Mesothelial cell of epicardium (in vitro differentiated cells): ENCODE data around the gene MYZAP. TPM values are rescaled to one million over a fixed set of nuclear protein-coding genes. Genes with fewer than 3 reads are reported as not detected.

Experiments used
- DNase-seq, 2 experiments: peaks; one replicate each; pipeline ENCODE4 v3.0.0; 2021; ENCODE audit warnings: low spot score in 2 of 2; ENCODE audit not compliant: unreplicated experiment in 2 of 2
- H3K27ac Mint-ChIP-seq: 2 replicates; pipeline ENCODE4 v1.8.0; 2021; ENCODE audit warnings: mixed read lengths
- H3K27me3 Mint-ChIP-seq: 2 replicates; pipeline ENCODE4 v1.8.0; 2021; ENCODE audit warnings: low read depth, mixed read lengths
- H3K36me3 Mint-ChIP-seq: 2 replicates; pipeline ENCODE4 v1.8.0; 2021; ENCODE audit warnings: mixed read lengths
- H3K4me1 Mint-ChIP-seq: 2 replicates; pipeline ENCODE4 v1.8.0; 2021; ENCODE audit warnings: mixed read lengths
- H3K4me3 Mint-ChIP-seq: 2 replicates; pipeline ENCODE4 v1.8.0; 2021; ENCODE audit warnings: mild to moderate bottlenecking, moderate library complexity, mixed read lengths
- H3K9me3 Mint-ChIP-seq: 2 replicates; pipeline ENCODE4 v1.8.0; 2021; ENCODE audit warnings: mixed read lengths
- CTCF ChIP-seq: fragments of 200-600 bp; sonication (generic); IDR thresholded peaks from one replicate; pipeline ENCODE4 v1.5.0; 2021; ENCODE audit warnings: antibody characterized with exemption; ENCODE audit not compliant: unreplicated experiment
- total RNA-seq: library from RNA; stranded (reverse); gene quantifications from 3 replicates; pipeline ENCODE4 v1.2.1, GENCODE V29; 2021

Gene MYZAP
- total RNA-seq, 1 donor from 2014 or later, result 3.3 TPM

GRCh38 chr15:57703387-57703786, 111.7 kb downstream of the MYZAP start:
- Mint-ChIP-seq H3K27me3 (no peaks in the 10 kb centered on the region), H3K36me3 (peaks cover 1% of the 10 kb centered on the region), H3K4me3 (no peak overlapping the region), H3K27ac (peak overlapping the region; percentile 68), H3K9me3 (no peaks in the 10 kb centered on the region), H3K4me1 (peaks cover 41% of the 10 kb centered on the region)
- no peak for DNase-seq
- no peak for TF ChIP-seq CTCF

- no peaks in the 10 kb centered on the region for H3K27me3 Mint-ChIP-seq
- H3K27ac Mint-ChIP-seq, result peak overlapping the region; percentile 33
- TF ChIP-seq CTCF, result no peak
- H3K36me3 Mint-ChIP-seq, result peaks cover 2% of the 10 kb centered on the region
- H3K4me1 Mint-ChIP-seq, result peaks cover 43% of the 10 kb centered on the region
- H3K4me3 Mint-ChIP-seq, result no peak overlapping the region
- DNase-seq, result no peak
- H3K9me3 Mint-ChIP-seq, result no peaks in the 10 kb centered on the region
These were observed 112.7 kb downstream of the MYZAP start for GRCh38 chr15:57704441-57704840.

- peaks cover 53% of the 10 kb centered on the region for H3K4me1 Mint-ChIP-seq
- peak overlapping the region; percentile 94 for H3K27ac Mint-ChIP-seq
- no peaks in the 10 kb centered on the region for H3K9me3 Mint-ChIP-seq
- TF ChIP-seq CTCF, result no peak
- H3K36me3 Mint-ChIP-seq, result peaks cover 13% of the 10 kb centered on the region
- no peaks in the 10 kb centered on the region for H3K27me3 Mint-ChIP-seq
- no peak for DNase-seq
- peak overlapping the region; percentile 86 for H3K4me3 Mint-ChIP-seq
These were observed 114.2 kb downstream of the MYZAP start for GRCh38 chr15:57705746-57706404.

- no peaks in the 10 kb centered on the region for H3K9me3 Mint-ChIP-seq
- H3K27ac Mint-ChIP-seq, result peak within 1 kb of the TSS; percentile 94
- TF ChIP-seq CTCF, result no peak
- H3K4me3 Mint-ChIP-seq, result peak within 1 kb of the TSS; percentile 86
- peak; percentile 74 to 87 for DNase-seq
- H3K36me3 Mint-ChIP-seq, result peaks cover 21% of the 10 kb centered on the region
- peaks cover 59% of the 10 kb centered on the region for H3K4me1 Mint-ChIP-seq
- no peaks in the 10 kb centered on the region for H3K27me3 Mint-ChIP-seq
These were observed 114.9 kb downstream of the MYZAP start, which contains the start of gene POLR2M for GRCh38 chr15:57706405-57707209. Gene POLR2M (plus strand): TSS chr15:57706714. CDS start chr15:57706843, 129 bp downstream.

- no peak for DNase-seq
- H3K4me1 Mint-ChIP-seq, result peaks cover 55% of the 10 kb centered on the region
- no peak for TF ChIP-seq CTCF
- H3K9me3 Mint-ChIP-seq, result no peaks in the 10 kb centered on the region
- H3K4me3 Mint-ChIP-seq, result peak overlapping the region; percentile 86
- H3K27ac Mint-ChIP-seq, result peak overlapping the region; percentile 94
- peaks cover 31% of the 10 kb centered on the region for H3K36me3 Mint-ChIP-seq
- H3K27me3 Mint-ChIP-seq, result no peaks in the 10 kb centered on the region
These were observed 116.3 kb downstream of the MYZAP start for GRCh38 chr15:57708047-57708446.
